ENCODE data around the gene HEXIM1.

The HEXIM1 gene

GRCh38 chr17:45170931-45171337 is 22.7 kb downstream of the HEXIM1 start:
- peak overlapping the region; percentile 61 for H3K9ac ChIP-seq

GRCh38 chr17:45171338-45172231 is 23.3 kb downstream of the HEXIM1 start:
- H3K4me1 ChIP-seq: peaks cover 44% of the 10 kb centered on the region
- H4K20me1 ChIP-seq: no peaks in the 10 kb centered on the region
- no peaks in the 10 kb centered on the region for H3K27me3 ChIP-seq
- H3K4me2 ChIP-seq: peak overlapping the region; percentile 92
- peak overlapping the region; percentile 37; the same call in 1 of the 2 replicates for H3K4me3 ChIP-seq
- H3K9me3 ChIP-seq: no peaks in the 10 kb centered on the region
- H3K9ac ChIP-seq: peak overlapping the region; percentile 61
- peaks cover 11% of the 10 kb centered on the region; the same call in 1 of the 2 replicates for H3K36me3 ChIP-seq
- TF ChIP-seq Cebpa-rat (IDR thresholded peaks at IDR 0.05): no peak
- peak overlapping the region; percentile 79 for H3K27ac ChIP-seq

More at GRCh38 chr17:45170931-45171337, 22.7 kb downstream of the HEXIM1 start:
- H3K27ac ChIP-seq: peak overlapping the region; percentile 79
- H4K20me1 ChIP-seq: no peaks in the 10 kb centered on the region
- H3K36me3 ChIP-seq: peaks cover 11% of the 10 kb centered on the region; the same call in 1 of the 2 replicates
- peak overlapping the region; percentile 92 for H3K4me2 ChIP-seq
- no peak overlapping the region; the same call in 1 of the 2 replicates for H3K4me3 ChIP-seq
- peaks cover 42% of the 10 kb centered on the region for H3K4me1 ChIP-seq
- TF ChIP-seq Cebpa-rat (IDR thresholded peaks at IDR 0.05): no peak
- no peaks in the 10 kb centered on the region for H3K9me3 ChIP-seq
- H3K27me3 ChIP-seq: no peaks in the 10 kb centered on the region

- peak overlapping the region; percentile 37; the same call in 1 of the 2 replicates for H3K4me3 ChIP-seq
These were observed 23.9 kb downstream of the HEXIM1 start for GRCh38 chr17:45172232-45172540.

GRCh38 chr17:45172541-45173286 is 24.4 kb downstream of the HEXIM1 start:
- peak overlapping the region; percentile 61 for H3K9ac ChIP-seq
- peak overlapping the region; percentile 92 for H3K4me2 ChIP-seq
- H3K27ac ChIP-seq: peak overlapping the region; percentile 79
- no peaks in the 10 kb centered on the region for H4K20me1 ChIP-seq
- peaks cover 11% of the 10 kb centered on the region; the same call in 1 of the 2 replicates for H3K36me3 ChIP-seq
- H3K27me3 ChIP-seq: no peaks in the 10 kb centered on the region
- peak overlapping the region; percentile 37 for H3K4me3 ChIP-seq
- peaks cover 51% of the 10 kb centered on the region for H3K4me1 ChIP-seq
- H3K9me3 ChIP-seq: no peaks in the 10 kb centered on the region
- TF ChIP-seq Cebpa-rat (IDR thresholded peaks at IDR 0.05): no peak

More at GRCh38 chr17:45172232-45172540, 23.9 kb downstream of the HEXIM1 start:
- no peaks in the 10 kb centered on the region for H3K27me3 ChIP-seq
- peaks cover 46% of the 10 kb centered on the region for H3K4me1 ChIP-seq
- peak overlapping the region; percentile 92 for H3K4me2 ChIP-seq
- no peaks in the 10 kb centered on the region for H4K20me1 ChIP-seq
- H3K27ac ChIP-seq: peak overlapping the region; percentile 79
- TF ChIP-seq Cebpa-rat (IDR thresholded peaks at IDR 0.05): no peak
- H3K9me3 ChIP-seq: no peaks in the 10 kb centered on the region
- peaks cover 11% of the 10 kb centered on the region; the same call in 1 of the 2 replicates for H3K36me3 ChIP-seq
- peak overlapping the region; percentile 61 for H3K9ac ChIP-seq

- Histone ChIP-seq H3K9me3 (no peaks in the 10 kb centered on the region), H3K27ac (no peak overlapping the region), H3K36me3 (no peaks in the 10 kb centered on the region), H3K4me1 (peaks cover 50% of the 10 kb centered on the region), H3K4me3 (no peak overlapping the region), H3K9ac (no peak overlapping the region), H4K20me1 (no peaks in the 10 kb centered on the region), H3K27me3 (no peaks in the 10 kb centered on the region), H3K4me2 (no peak overlapping the region)
- TF ChIP-seq Cebpa-rat (IDR thresholded peaks at IDR 0.05): no peak
These were observed 27.5 kb downstream of the HEXIM1 start for GRCh38 chr17:45175759-45176115.

- H3K4me2 ChIP-seq: 0 out of 2 replicates have a peak overlapping the region, but pooled peaks have one; percentile 18
These were observed 29.3 kb downstream of the HEXIM1 start for GRCh38 chr17:45177563-45177962.

GRCh38 chr17:45184144-45184543 is 35.9 kb downstream of the HEXIM1 start:
- no peaks in the 10 kb centered on the region for H4K20me1 ChIP-seq
- no peak for TF ChIP-seq Cebpa-rat (IDR thresholded peaks at IDR 0.05)
- H3K9ac ChIP-seq: no peak overlapping the region
- H3K36me3 ChIP-seq: no peaks in the 10 kb centered on the region
- H3K4me3 ChIP-seq: no peak overlapping the region
- no peak overlapping the region for H3K4me2 ChIP-seq
- H3K27me3 ChIP-seq: no peaks in the 10 kb centered on the region
- no peak overlapping the region for H3K27ac ChIP-seq
- peaks cover 11% of the 10 kb centered on the region for H3K4me1 ChIP-seq
- no peaks in the 10 kb centered on the region for H3K9me3 ChIP-seq

More at GRCh38 chr17:45177563-45177962, 29.3 kb downstream of the HEXIM1 start:
- no peaks in the 10 kb centered on the region for H3K27me3 ChIP-seq
- H3K36me3 ChIP-seq: no peaks in the 10 kb centered on the region
- no peaks in the 10 kb centered on the region for H3K9me3 ChIP-seq
- no peak for TF ChIP-seq Cebpa-rat (IDR thresholded peaks at IDR 0.05)
- H4K20me1 ChIP-seq: no peaks in the 10 kb centered on the region
- peaks cover 37% of the 10 kb centered on the region for H3K4me1 ChIP-seq
- H3K27ac ChIP-seq: peak overlapping the region; percentile 5; the same call in 1 of the 2 replicates
- no peak overlapping the region for H3K9ac ChIP-seq
- no peak overlapping the region for H3K4me3 ChIP-seq

- Histone ChIP-seq H3K36me3 (no peaks in the 10 kb centered on the region), H3K4me2 (no peak overlapping the region), H3K27ac (no peak overlapping the region), H4K20me1 (no peaks in the 10 kb centered on the region), H3K4me3 (no peak overlapping the region), H3K9me3 (no peaks in the 10 kb centered on the region), H3K27me3 (no peaks in the 10 kb centered on the region), H3K4me1 (peaks cover 29% of the 10 kb centered on the region), H3K9ac (no peak overlapping the region)
- no peak for TF ChIP-seq Cebpa-rat (IDR thresholded peaks at IDR 0.05)
These were observed 38.6 kb downstream of the HEXIM1 start for GRCh38 chr17:45186801-45187354.

- Histone ChIP-seq H3K36me3 (no peaks in the 10 kb centered on the region), H3K9ac (no peak overlapping the region), H4K20me1 (no peaks in the 10 kb centered on the region), H3K4me3 (no peak overlapping the region), H3K27ac (no peak overlapping the region), H3K4me2 (no peak overlapping the region), H3K9me3 (no peaks in the 10 kb centered on the region), H3K27me3 (no peaks in the 10 kb centered on the region), H3K4me1 (peaks cover 18% of the 10 kb centered on the region)
- no peak for TF ChIP-seq Cebpa-rat (IDR thresholded peaks at IDR 0.05)
These were observed 40.7 kb downstream of the HEXIM1 start for GRCh38 chr17:45189009-45189408.

All from BLaER1 (cell line).